A375 (cell line): ENCODE data around the gene SHH. TPM values are rescaled to one million over a fixed set of nuclear protein-coding genes. Genes with fewer than 3 reads are reported as not detected.

Source experiments
- total RNA-seq: library from RNA; depleted of rRNA; stranded (reverse); fragments of >200 nt; shearing (Covaris generic); gene quantifications from 2 replicates; pipeline ENCODE4 v1.2.3, GENCODE V29; 2014; rRNA removed

Gene SHH
- 0.03 TPM in 1 of 2 replicates, not detected in the other for total RNA-seq

GRCh38 chr7:155811895-155812761 is at the start of gene SHH:
TSS of gene SHH (minus strand) at chr7:155812463. CDS start at chr7:155812122, 341 bp downstream.

Other genes with a start within 250 kb of the SHH start
- 34.2 and 43.9 TPM in 2 replicates for gene RBM33, start 167.8 kb downstream of the SHH start, total RNA-seq